Left ventricle myocardium inferior (tissue), 1 donor: ENCODE measurements around the gene KLB. TPM values are rescaled to one million over a fixed set of nuclear protein-coding genes. Genes with fewer than 3 reads are reported as not detected.
"Not testable (repeated sequence)": the region's sequence is repeated elsewhere in the genome, so short reads cannot be mapped to it uniquely, and the experiment has no call there.

Experiments used
- DNase-seq: peaks from one replicate; pipeline ENCODE4 v3.0.0-alpha.2; 2020
- H3K27ac ChIP-seq: fragments of 200-600 bp; replicated peaks from 2 replicates; pipeline ENCODE4 v1.8.0; 2021
- H3K27me3 ChIP-seq: fragments of 200-600 bp; 2 replicates; pipeline ENCODE4 v1.8.0; 2021; ENCODE audit warnings: low read depth
- H3K36me3 ChIP-seq: fragments of 200-600 bp; 2 replicates; pipeline ENCODE4 v1.8.0; 2021
- H3K4me1 ChIP-seq: fragments of 200-600 bp; 2 replicates; pipeline ENCODE4 v1.8.0; 2021
- H3K4me3 ChIP-seq: fragments of 200-600 bp; 2 replicates; pipeline ENCODE4 v1.8.0; 2021; ENCODE audit warnings: mild to moderate bottlenecking, moderate library complexity
- H3K9me3 ChIP-seq: fragments of 200-600 bp; replicated peaks from 2 replicates; pipeline ENCODE4 v1.8.0; 2021
- CTCF ChIP-seq: fragments of 200-600 bp; IDR thresholded peaks from 2 replicates; pipeline ENCODE4 v1.8.0; 2021; ENCODE audit warnings: antibody characterized with exemption, mild to moderate bottlenecking, borderline replicate concordance
- intact Hi-C: fragments of 100-400 bp; cut with micrococcal nuclease; formaldehyde crosslinking; loops from one replicate; pipeline ENCODE4 v1.11.0; 2022
- total RNA-seq: library from RNA; stranded (reverse); fragmentation: NEBNext Ultra II Directional; extraction: Animal tissue kit (Norgen Biotek cat#: 25700); gene quantifications from one replicate; pipeline ENCODE4 v1.2.1, GENCODE V29; 2021
- donor health status: DM: no; HTN: yes; CAD: no; lungs with severe emphysema.

KLB gene
- total RNA-seq, 1 donor from 2014 or later = not detected

GRCh38 chr4:39365830-39366771, 40.6 kb upstream of the KLB start, which contains the start of gene RFC1:
RFC1 (minus strand) TSS chr4:39366362; CDS start chr4:39366241, 121 bp downstream.
- TF ChIP-seq CTCF = no peak
- Histone ChIP-seq H3K27ac (peak within 1 kb of the TSS; percentile 80), H3K4me1 (peaks cover 33% of the 10 kb centered on the region), H3K4me3 (peak within 1 kb of the TSS; percentile 90), H3K36me3 (peaks cover 3% of the 10 kb centered on the region), H3K27me3 (no peaks in the 10 kb centered on the region), H3K9me3 (peaks cover 2% of the 10 kb centered on the region)
- intact Hi-C loops = no loop called here
- DNase-seq = peak; percentile 93

DNA sequence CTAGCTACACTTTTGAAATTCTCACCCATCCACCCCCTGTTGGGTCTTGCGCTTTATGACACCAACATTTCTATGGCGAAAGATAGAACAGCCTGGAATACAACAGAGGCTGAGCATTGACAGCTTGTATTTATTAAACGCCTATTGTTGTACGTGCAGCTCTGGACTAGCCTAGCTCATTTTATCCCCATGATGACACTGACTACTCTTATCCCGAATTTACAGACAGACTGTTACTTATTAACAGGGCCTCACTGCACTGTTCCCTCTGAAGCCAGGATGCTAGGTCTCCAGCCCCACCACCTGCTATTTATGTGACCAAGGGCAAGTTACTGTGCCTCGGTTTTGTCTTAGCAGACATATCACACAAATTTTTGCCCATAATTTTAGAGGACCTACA, 39.6 kb upstream of the KLB start:
- no peaks in the 10 kb centered on the region for H3K27me3 ChIP-seq
- no peaks in the 10 kb centered on the region for H3K36me3 ChIP-seq
- TF ChIP-seq CTCF = no peak
- H3K4me1 ChIP-seq = peaks cover 33% of the 10 kb centered on the region
- H3K9me3 ChIP-seq = peaks cover 5% of the 10 kb centered on the region
- H3K4me3 ChIP-seq = no peak overlapping the region
- DNase-seq = no peak
- no peak overlapping the region for H3K27ac ChIP-seq
- intact Hi-C loops = no loop called here

- TF ChIP-seq CTCF = no peak
- Histone ChIP-seq H3K36me3 (no peaks in the 10 kb centered on the region), H3K27me3 (no peaks in the 10 kb centered on the region), H3K4me1 (peaks cover 26% of the 10 kb centered on the region), H3K27ac (no peak overlapping the region), H3K9me3 (peaks cover 5% of the 10 kb centered on the region), H3K4me3 (no peak overlapping the region)
- no peak for DNase-seq
- intact Hi-C loops = no loop called here
Observed at GRCh38 chr4:39369301-39369700, 37.4 kb upstream of the KLB start.

DNA sequence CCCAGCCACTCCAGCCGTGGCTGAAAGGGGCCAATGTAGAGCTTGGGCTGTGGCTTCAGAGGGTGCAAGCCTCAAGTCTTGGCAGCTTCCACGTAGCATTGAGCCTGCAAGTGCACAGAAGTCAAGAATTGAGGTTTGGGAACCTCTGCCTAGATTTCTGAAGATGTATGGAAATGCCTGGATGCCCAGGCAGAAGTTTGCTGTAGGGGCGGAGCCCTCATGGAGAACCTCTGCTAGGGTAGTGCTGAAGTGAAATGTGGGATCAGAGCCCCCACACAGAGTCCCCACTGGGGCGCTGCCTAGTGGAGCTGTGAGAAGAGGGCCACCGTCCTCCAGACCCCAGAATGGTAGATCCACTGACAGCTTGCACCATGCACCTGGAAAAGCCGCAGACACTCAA, 35.5 kb upstream of the KLB start:
- H3K4me3 ChIP-seq, H3K9me3 ChIP-seq, H3K36me3 ChIP-seq, H3K4me1 ChIP-seq, DNase-seq, H3K27ac ChIP-seq, H3K27me3 ChIP-seq, intact Hi-C loops: not testable (repeated sequence)

DNA sequence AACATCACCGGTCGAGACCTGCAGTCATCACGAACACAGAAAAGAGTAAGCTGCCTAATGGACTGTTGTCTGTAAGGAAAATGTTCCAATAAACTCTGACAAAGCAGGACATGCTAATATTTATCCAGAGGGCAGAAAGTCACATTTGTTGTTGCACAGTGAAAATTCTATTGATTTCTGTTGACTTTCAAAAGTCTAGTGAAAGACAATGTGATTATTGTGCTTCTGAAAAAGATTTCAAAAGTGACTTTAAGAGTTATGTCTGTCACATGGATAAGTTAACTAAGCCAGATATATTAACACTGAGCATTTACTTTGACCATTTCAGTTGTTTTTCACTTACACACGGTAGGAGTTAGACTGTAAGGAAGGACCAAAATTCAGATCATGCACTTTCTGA, 31.3 kb upstream of the KLB start:
- DNase-seq = no peak
- H3K9me3 ChIP-seq = peaks cover 14% of the 10 kb centered on the region
- no peaks in the 10 kb centered on the region for H3K36me3 ChIP-seq
- intact Hi-C loops = no loop called here
- H3K27me3 ChIP-seq = peaks cover 6% of the 10 kb centered on the region
- H3K4me3 ChIP-seq = no peak overlapping the region
- no peak for TF ChIP-seq CTCF
- H3K4me1 ChIP-seq = no peaks in the 10 kb centered on the region
- no peak overlapping the region for H3K27ac ChIP-seq

GRCh38 chr4:39383690-39384089, 23.0 kb upstream of the KLB start:
- Histone ChIP-seq H3K27me3 (peaks cover 31% of the 10 kb centered on the region), H3K9me3 (peaks cover 9% of the 10 kb centered on the region), H3K4me3 (no peak overlapping the region), H3K4me1 (no peaks in the 10 kb centered on the region), H3K36me3 (no peaks in the 10 kb centered on the region), H3K27ac (no peak overlapping the region)
- intact Hi-C loops = no loop called here
- no peak for DNase-seq
- no peak for TF ChIP-seq CTCF
